ENCODE results near the gene GPRC5B.

DNA sequence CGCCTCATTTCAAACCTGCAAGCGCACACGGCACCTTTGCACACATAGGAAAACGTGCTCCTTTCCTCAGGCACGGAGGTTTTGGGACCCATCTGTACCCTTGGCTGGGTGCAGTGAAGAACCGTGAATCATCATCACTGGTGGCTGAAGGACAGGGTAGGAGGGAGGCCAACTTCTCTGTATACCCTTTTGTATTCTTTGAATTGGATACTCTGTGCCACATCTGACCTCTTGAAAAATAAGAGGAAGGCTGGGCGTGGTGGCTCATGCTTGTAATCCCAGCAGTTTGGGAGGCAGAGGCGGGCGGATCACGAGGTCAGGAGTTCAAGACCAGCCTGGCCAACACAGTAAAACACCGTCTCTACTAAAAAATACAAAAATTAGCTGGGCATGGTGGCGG lies 11.7 kb downstream of the GPRC5B start:
- TF ChIP-seq, protein P1, sequence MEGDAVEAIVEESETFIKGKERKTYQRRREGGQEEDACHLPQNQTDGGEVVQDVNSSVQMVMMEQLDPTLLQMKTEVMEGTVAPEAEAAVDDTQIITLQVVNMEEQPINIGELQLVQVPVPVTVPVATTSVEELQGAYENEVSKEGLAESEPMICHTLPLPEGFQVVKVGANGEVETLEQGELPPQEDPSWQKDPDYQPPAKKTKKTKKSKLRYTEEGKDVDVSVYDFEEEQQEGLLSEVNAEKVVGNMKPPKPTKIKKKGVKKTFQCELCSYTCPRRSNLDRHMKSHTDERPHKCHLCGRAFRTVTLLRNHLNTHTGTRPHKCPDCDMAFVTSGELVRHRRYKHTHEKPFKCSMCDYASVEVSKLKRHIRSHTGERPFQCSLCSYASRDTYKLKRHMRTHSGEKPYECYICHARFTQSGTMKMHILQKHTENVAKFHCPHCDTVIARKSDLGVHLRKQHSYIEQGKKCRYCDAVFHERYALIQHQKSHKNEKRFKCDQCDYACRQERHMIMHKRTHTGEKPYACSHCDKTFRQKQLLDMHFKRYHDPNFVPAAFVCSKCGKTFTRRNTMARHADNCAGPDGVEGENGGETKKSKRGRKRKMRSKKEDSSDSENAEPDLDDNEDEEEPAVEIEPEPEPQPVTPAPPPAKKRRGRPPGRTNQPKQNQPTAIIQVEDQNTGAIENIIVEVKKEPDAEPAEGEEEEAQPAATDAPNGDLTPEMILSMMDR (IDR thresholded peaks at IDR 0.05), result no peak
- TF ChIP-seq POLR2A (IDR thresholded peaks at IDR 0.05) (no peak), POLR2AphosphoS5 (IDR thresholded peaks at IDR 0.05) (no peak), EP300 (IDR thresholded peaks at IDR 0.05) (no peak)

All from upper lobe of left lung (tissue), 4 donors.